Muscle layer of colon (tissue), 2 donors: ENCODE measurements around the gene RAD9A.

Experiments used
- H3K27ac ChIP-seq: one replicate; pipeline ENCODE4 v1.7.0; 2013; ENCODE audit warnings: low read depth, mild to moderate bottlenecking, low read length, moderate library complexity
- H3K27me3 ChIP-seq, 2 donors: one replicate each; pipeline ENCODE4 v1.7.0; 2013; ENCODE audit warnings: low read length in 2 of 2, mild to moderate bottlenecking in 2 of 2; ENCODE audit not compliant: insufficient read depth in 2 of 2, control insufficient read depth in 1 of 2
- H3K36me3 ChIP-seq: one replicate; pipeline ENCODE4 v1.7.0; 2013; ENCODE audit warnings: mild to moderate bottlenecking, low read length; ENCODE audit not compliant: insufficient read depth
- H3K4me1 ChIP-seq: one replicate; pipeline ENCODE4 v1.7.0; 2013; ENCODE audit warnings: mild to moderate bottlenecking, low read length; ENCODE audit not compliant: insufficient read depth
- H3K4me3 ChIP-seq, 2 donors: one replicate each; pipeline ENCODE4 v1.7.0; 2013; ENCODE audit warnings: low read length in 2 of 2, low read depth in 1 of 2, mild to moderate bottlenecking in 1 of 2, moderate library complexity in 1 of 2
- H3K9ac ChIP-seq: one replicate; pipeline ENCODE4 v1.7.0; 2013; ENCODE audit warnings: low read length
- H3K9me3 ChIP-seq: one replicate; pipeline ENCODE4 v1.7.0; 2013; ENCODE audit warnings: mild to moderate bottlenecking, low read length
- donor health status: abdominal sarcoma.
- donor health status: Adenocarcinoma of cecum.

RAD9A gene

DNA sequence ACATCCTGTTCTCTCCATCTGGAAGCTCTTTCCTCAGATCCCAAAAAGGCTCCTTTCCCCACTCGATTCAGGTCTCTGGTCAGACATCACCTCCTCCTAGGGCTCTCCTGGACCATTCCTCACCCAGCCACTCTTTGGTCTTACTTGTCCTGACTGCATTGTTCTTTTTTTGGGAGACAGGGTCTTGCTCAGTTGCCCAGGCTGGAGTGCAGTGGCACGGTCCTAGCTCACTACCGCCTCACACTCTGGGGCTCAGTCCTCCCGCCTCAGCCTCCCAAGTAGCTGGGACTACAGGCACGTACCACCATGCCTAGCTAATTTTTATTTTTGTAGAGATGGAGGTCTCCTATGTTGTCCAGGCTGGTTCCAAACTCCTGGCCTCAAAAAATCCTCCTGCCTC, 53.7 kb downstream of the RAD9A start:
- H3K4me3 ChIP-seq: no peak overlapping the region
- H3K4me1 ChIP-seq: peaks cover 16% of the 10 kb centered on the region
- peaks cover 10% of the 10 kb centered on the region for H3K36me3 ChIP-seq
- no peak overlapping the region for H3K9ac ChIP-seq
- H3K9me3 ChIP-seq: no peaks in the 10 kb centered on the region
- no peak overlapping the region for H3K27ac ChIP-seq
- H3K27me3 ChIP-seq: no peaks in the 10 kb centered on the region
